Ovary (tissue), 3 donors: Measurements from ENCODE around the gene PALLD.

Experiments used
- CTCF ChIP-seq, 3 donors: fragments of 450-650 bp in 2 of 3; fragments of 200-600 bp in 1 of 3; IDR thresholded peaks; one replicate each; pipeline versions ENCODE4 v1.5.1 to v1.8.0; 2016 to 2022; ENCODE audit warnings: antibody characterized with exemption in 3 of 3, mild to moderate bottlenecking in 1 of 3
- EP300 ChIP-seq: sonication (generic); formaldehyde crosslinking; IDR thresholded peaks from one replicate; pipeline ENCODE4 v1.6.1; 2017; ENCODE audit warnings: antibody characterized with exemption
- POLR2A ChIP-seq: fragments of 450-650 bp; IDR thresholded peaks from one replicate; pipeline ENCODE4 v1.6.1; 2017; ENCODE audit warnings: antibody characterized with exemption, mild to moderate bottlenecking, moderate library complexity
- donor health status: DM: no; HTN: no; CAD: no.

DNA sequence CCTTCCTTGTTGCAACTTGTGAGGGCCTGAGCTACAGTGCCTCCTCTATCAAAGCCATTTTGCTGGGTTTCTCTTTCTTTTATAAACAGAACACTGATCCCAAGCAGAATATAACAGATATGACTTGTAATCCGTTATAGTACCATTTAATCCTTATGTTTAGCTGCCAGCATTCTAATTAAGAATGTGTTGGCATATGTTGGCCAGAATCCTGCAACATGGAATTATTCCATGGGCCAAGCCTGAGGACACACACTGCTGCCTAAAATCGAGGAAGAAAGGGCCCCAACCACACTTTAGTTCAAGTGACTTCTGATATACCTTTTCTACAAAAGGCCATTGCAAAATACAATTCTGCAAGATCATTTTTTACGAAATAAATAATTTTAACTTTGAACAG, 28.0 kb downstream of the PALLD start:
- TF ChIP-seq CTCF (IDR thresholded peaks at IDR 0.05), result no peak
- TF ChIP-seq POLR2A, result no peak
- TF ChIP-seq EP300, result no peak
